ENCODE data around the gene USP35. TPM values are rescaled to one million over a fixed set of nuclear protein-coding genes. Genes with fewer than 3 reads are reported as not detected.

USP35 gene
- total RNA-seq, 1 experiment from 2014 or later: 6.0 TPM

DNA sequence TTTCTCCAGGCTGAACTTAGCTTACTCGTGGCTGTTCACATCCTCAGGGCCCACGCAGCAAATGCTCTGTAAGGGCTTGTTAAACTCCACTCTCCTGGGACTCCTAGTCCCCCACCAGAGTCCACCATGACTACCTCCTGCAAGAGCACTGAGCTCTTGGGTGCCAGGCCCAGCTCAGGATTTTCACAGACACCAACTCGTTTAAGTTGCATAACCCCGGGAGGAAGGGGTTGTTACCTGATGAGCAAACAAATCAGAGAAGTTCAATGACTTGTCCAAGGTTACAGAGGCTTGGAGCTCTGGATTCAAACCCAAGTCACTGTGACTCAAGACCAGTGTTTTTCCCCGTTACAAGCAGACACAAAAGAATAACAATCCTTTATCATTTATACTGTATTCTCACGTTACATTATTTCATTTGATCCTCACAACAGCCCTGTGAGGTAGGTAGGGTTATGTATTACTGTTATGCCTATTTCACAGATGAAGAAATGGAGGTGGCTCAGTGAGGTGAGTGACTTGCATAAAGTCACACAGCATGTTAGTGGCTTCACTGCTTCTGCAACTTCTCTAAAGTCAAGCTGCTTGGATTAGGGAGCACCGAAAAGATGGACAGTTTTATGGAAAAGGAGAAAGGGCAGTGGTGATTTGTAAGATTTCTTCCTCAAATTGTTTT lies 17.7 kb upstream of the USP35 start:
- H3K27ac ChIP-seq (ENCODE audit: low read depth, low read length): no peak overlapping the region
- intact Hi-C loops (cut with micrococcal nuclease): no loop called here
- ChIA-PET CTCF (interaction anchor here (1.0 kb wide), 1 partner anchor 60 kb away, joined by 3 read pairs; no protein-coding TSS in a partner anchor), RAD21 (ENCODE audit: low non-redundant PET in 1 of 2, low total read pairs in 2 of 2, uncharacterized antibody in 2 of 2, unreplicated experiment in 2 of 2) (no interaction called here), POLR2A (interaction anchor here (1.0 kb wide), 1 partner anchor 17 kb away, joined by 6 read pairs; the partner anchor contains the start of gene KCTD21)
- no peak overlapping the region for H2AFZ ChIP-seq (ENCODE audit: low read depth, low read length, poor library complexity, severe bottlenecking)
- DNase-seq (ENCODE audit: low read depth, low spot score) (no peak), ATAC-seq (no peak)
- no peaks in the 10 kb centered on the region for H3K27me3 ChIP-seq (ENCODE audit: insufficient read depth, low read length)
- no peak overlapping the region for H3K4me3 ChIP-seq (replicated peaks in 1 of 2; ENCODE audit: low read depth in 1 of 2, low read length in 2 of 2)
- H3K36me3 ChIP-seq (ENCODE audit: control insufficient read depth in 1 of 2, insufficient read depth in 2 of 2, low read length in 2 of 2): no peaks in the 10 kb centered on the region; a peak in 1 of 4 replicates
- no peaks in the 10 kb centered on the region for H3K4me1 ChIP-seq (ENCODE audit: control insufficient read depth in 1 of 2, insufficient read depth in 2 of 2, low read length in 2 of 2)
- no peaks in the 10 kb centered on the region for H3K9me2 ChIP-seq (ENCODE audit: insufficient read depth)
- H3K9ac ChIP-seq (ENCODE audit: low read length): no peak overlapping the region
- no peaks in the 10 kb centered on the region for H3K79me2 ChIP-seq (ENCODE audit: insufficient read depth, low read length)
- H3K4me2 ChIP-seq (ENCODE audit: low read length): no peak overlapping the region
- H3K9me3 ChIP-seq (ENCODE audit: control insufficient read depth in 1 of 2, insufficient read depth in 1 of 2, low read depth in 1 of 2, low read length in 2 of 2): no peaks in the 10 kb centered on the region
- no peaks in the 10 kb centered on the region for H4K20me1 ChIP-seq (ENCODE audit: insufficient read depth)
- BruUV-seq (replicated peaks): no TSS peak
- TF ChIP-seq CBX3 (IDR thresholded peaks at IDR 0.05; ENCODE audit: low read depth) (no peak), CEBPB (IDR thresholded peaks at IDR 0.05; ENCODE audit: low read depth) (no peak), SP1 (IDR thresholded peaks at IDR 0.05; ENCODE audit: low read depth) (no peak), RAD21 (IDR thresholded peaks at IDR 0.05; ENCODE audit: low read depth) (no peak), ZFX (IDR thresholded peaks at IDR 0.05) (no peak), EZH2 (IDR thresholded peaks at IDR 0.05) (no peak), EZH2phosphoT487 (IDR thresholded peaks at IDR 0.05; ENCODE audit: borderline replicate concordance) (no peak)

DNA sequence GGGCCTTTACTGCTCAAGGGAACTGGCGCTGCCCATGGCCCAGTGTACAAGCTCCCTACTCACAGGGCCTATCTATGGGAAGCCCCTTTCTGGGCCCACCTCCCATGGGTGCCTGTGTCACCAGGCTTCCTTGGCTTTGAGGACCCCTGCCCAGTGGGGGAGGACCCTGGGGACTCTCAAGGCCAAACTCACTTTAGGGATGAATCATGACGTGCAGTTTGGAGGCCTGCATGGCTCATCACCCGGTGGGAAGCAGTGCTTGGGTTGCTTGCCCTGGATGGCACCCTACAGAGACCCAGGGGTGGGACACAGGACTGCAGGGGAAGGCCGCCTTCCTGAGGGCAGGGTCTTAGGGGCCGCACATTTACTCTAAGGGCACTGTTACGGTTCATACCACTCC lies 16.8 kb upstream of the USP35 start:
- H3K4me2 ChIP-seq (ENCODE audit: low read length): no peak overlapping the region
- POLR2A ChIA-PET: interaction anchor here (1.0 kb wide), 1 partner anchor 16 kb away, joined by 6 read pairs; the partner anchor contains the start of gene KCTD21
- DNase-seq (ENCODE audit: low read depth, low spot score) (no peak), ATAC-seq (no peak)
- H3K27me3 ChIP-seq (ENCODE audit: insufficient read depth, low read length): no peaks in the 10 kb centered on the region
- H3K27ac ChIP-seq (ENCODE audit: low read depth, low read length): no peak overlapping the region
- H4K20me1 ChIP-seq (ENCODE audit: insufficient read depth): no peaks in the 10 kb centered on the region
- intact Hi-C loops (cut with micrococcal nuclease): no loop called here
- no peak overlapping the region for H3K9ac ChIP-seq (ENCODE audit: low read length)
- no peaks in the 10 kb centered on the region for H3K9me3 ChIP-seq (ENCODE audit: control insufficient read depth in 1 of 2, insufficient read depth in 1 of 2, low read depth in 1 of 2, low read length in 2 of 2)
- no peak overlapping the region for H2AFZ ChIP-seq (ENCODE audit: low read depth, low read length, poor library complexity, severe bottlenecking)
- CTCF ChIA-PET: interaction anchor here (1.0 kb wide), 1 partner anchor 61 kb away, joined by 3 read pairs; no protein-coding TSS in a partner anchor
- no peaks in the 10 kb centered on the region for H3K79me2 ChIP-seq (ENCODE audit: insufficient read depth, low read length)
- no peaks in the 10 kb centered on the region for H3K4me1 ChIP-seq (ENCODE audit: control insufficient read depth in 1 of 2, insufficient read depth in 2 of 2, low read length in 2 of 2)
- RAD21 ChIA-PET (ENCODE audit: low non-redundant PET in 1 of 2, low total read pairs in 2 of 2, uncharacterized antibody in 2 of 2, unreplicated experiment in 2 of 2): no interaction called here
- no peak overlapping the region for H3K4me3 ChIP-seq (replicated peaks in 1 of 2; ENCODE audit: low read depth in 1 of 2, low read length in 2 of 2)
- no peaks in the 10 kb centered on the region; a peak in 1 of 4 replicates for H3K36me3 ChIP-seq (ENCODE audit: control insufficient read depth in 1 of 2, insufficient read depth in 2 of 2, low read length in 2 of 2)
- BruUV-seq (replicated peaks): no TSS peak
- no peaks in the 10 kb centered on the region for H3K9me2 ChIP-seq (ENCODE audit: insufficient read depth)
- no peak for TF ChIP-seq RAD21 (IDR thresholded peaks at IDR 0.05; ENCODE audit: low read depth)
- no peak for TF ChIP-seq FOSL1 (IDR thresholded peaks at IDR 0.05; ENCODE audit: low read depth)
- TF ChIP-seq, protein P1, sequence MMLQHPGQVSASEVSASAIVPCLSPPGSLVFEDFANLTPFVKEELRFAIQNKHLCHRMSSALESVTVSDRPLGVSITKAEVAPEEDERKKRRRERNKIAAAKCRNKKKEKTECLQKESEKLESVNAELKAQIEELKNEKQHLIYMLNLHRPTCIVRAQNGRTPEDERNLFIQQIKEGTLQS (IDR thresholded peaks at IDR 0.05): no peak
- no peak for TF ChIP-seq EZH2 (IDR thresholded peaks at IDR 0.05)
- TF ChIP-seq JUND (IDR thresholded peaks at IDR 0.05): no peak
- TF ChIP-seq SIN3A (IDR thresholded peaks at IDR 0.05; ENCODE audit: low read depth): no peak
- TF ChIP-seq, protein P2, sequence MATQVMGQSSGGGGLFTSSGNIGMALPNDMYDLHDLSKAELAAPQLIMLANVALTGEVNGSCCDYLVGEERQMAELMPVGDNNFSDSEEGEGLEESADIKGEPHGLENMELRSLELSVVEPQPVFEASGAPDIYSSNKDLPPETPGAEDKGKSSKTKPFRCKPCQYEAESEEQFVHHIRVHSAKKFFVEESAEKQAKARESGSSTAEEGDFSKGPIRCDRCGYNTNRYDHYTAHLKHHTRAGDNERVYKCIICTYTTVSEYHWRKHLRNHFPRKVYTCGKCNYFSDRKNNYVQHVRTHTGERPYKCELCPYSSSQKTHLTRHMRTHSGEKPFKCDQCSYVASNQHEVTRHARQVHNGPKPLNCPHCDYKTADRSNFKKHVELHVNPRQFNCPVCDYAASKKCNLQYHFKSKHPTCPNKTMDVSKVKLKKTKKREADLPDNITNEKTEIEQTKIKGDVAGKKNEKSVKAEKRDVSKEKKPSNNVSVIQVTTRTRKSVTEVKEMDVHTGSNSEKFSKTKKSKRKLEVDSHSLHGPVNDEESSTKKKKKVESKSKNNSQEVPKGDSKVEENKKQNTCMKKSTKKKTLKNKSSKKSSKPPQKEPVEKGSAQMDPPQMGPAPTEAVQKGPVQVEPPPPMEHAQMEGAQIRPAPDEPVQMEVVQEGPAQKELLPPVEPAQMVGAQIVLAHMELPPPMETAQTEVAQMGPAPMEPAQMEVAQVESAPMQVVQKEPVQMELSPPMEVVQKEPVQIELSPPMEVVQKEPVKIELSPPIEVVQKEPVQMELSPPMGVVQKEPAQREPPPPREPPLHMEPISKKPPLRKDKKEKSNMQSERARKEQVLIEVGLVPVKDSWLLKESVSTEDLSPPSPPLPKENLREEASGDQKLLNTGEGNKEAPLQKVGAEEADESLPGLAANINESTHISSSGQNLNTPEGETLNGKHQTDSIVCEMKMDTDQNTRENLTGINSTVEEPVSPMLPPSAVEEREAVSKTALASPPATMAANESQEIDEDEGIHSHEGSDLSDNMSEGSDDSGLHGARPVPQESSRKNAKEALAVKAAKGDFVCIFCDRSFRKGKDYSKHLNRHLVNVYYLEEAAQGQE (IDR thresholded peaks at IDR 0.05; ENCODE audit: low read depth): no peak
- no peak for TF ChIP-seq EZH2phosphoT487 (IDR thresholded peaks at IDR 0.05; ENCODE audit: borderline replicate concordance)
- no peak for TF ChIP-seq POLR2A (IDR thresholded peaks at IDR 0.05; ENCODE audit: borderline replicate concordance, extremely low read depth, insufficient read depth, insufficient read length)
- TF ChIP-seq SP1 (IDR thresholded peaks at IDR 0.05; ENCODE audit: low read depth): no peak
- TF ChIP-seq EGR1 (IDR thresholded peaks at IDR 0.05; ENCODE audit: low read depth): no peak
- TF ChIP-seq, protein P3, sequence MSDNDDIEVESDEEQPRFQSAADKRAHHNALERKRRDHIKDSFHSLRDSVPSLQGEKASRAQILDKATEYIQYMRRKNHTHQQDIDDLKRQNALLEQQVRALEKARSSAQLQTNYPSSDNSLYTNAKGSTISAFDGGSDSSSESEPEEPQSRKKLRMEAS (IDR thresholded peaks at IDR 0.05): no peak
